MM.1S (cell line): Measurements from ENCODE around the gene SHC3.

Experiments
- DNase-seq: peaks from one replicate; pipeline ENCODE4 v3.0.0-alpha.2; 2015
- H2AFZ ChIP-seq: fragments of 300-600 bp; sonication (generic); 2 replicates; pipeline ENCODE4 v1.6.0; 2016; ENCODE audit warnings: antibody characterized with exemption, low read length
- H3F3A ChIP-seq: fragments of 300-600 bp; sonication (generic); 2 replicates; pipeline ENCODE4 v1.6.1; 2016; ENCODE audit warnings: mild to moderate bottlenecking, antibody characterized with exemption, low read length, moderate library complexity, mixed read lengths; ENCODE audit not compliant: insufficient read depth
- H3K27ac ChIP-seq: fragments of 300-600 bp; sonication (generic); 2 replicates; pipeline ENCODE4 v1.5.1; 2016; ENCODE audit warnings: mild to moderate bottlenecking, low read length
- H3K27me3 ChIP-seq: fragments of 300-600 bp; sonication (generic); replicated peaks from 2 replicates; pipeline ENCODE4 v1.6.0; 2016; ENCODE audit warnings: low read length; ENCODE audit not compliant: insufficient read depth
- H3K36me3 ChIP-seq: fragments of 300-600 bp; sonication (generic); replicated peaks from 2 replicates; pipeline ENCODE4 v1.6.1; 2016; ENCODE audit warnings: mild to moderate bottlenecking, low read length, mixed read lengths; ENCODE audit not compliant: insufficient read depth
- H3K4me1 ChIP-seq: fragments of 300-600 bp; sonication (generic); 2 replicates; pipeline ENCODE4 v1.6.1; 2016; ENCODE audit warnings: low read length, mixed read lengths
- H3K4me2 ChIP-seq: fragments of 300-600 bp; sonication (generic); 2 replicates; pipeline ENCODE4 v1.6.0; 2016; ENCODE audit warnings: low read depth, low read length
- H3K4me3 ChIP-seq: fragments of 300-600 bp; sonication (generic); 2 replicates; pipeline ENCODE4 v1.5.1; 2016; ENCODE audit warnings: low read length, mixed read lengths
- H3K79me2 ChIP-seq: fragments of 300-600 bp; sonication (generic); 2 replicates; pipeline ENCODE4 v1.6.1; 2016; ENCODE audit warnings: mixed run types, low read length, mixed read lengths
- H3K9ac ChIP-seq: fragments of 300-600 bp; sonication (generic); 2 replicates; pipeline ENCODE4 v1.6.1; 2016; ENCODE audit warnings: low read length, mixed read lengths
- H3K9me2 ChIP-seq: fragments of 300-600 bp; sonication (generic); replicated peaks from 2 replicates; pipeline ENCODE4 v1.6.1; 2016; ENCODE audit warnings: mild to moderate bottlenecking, low read length, mixed read lengths; ENCODE audit not compliant: insufficient read depth
- H3K9me3 ChIP-seq: fragments of 300-600 bp; sonication (generic); replicated peaks from 2 replicates; pipeline ENCODE4 v1.6.1; 2016; ENCODE audit warnings: mild to moderate bottlenecking, low read length, mixed read lengths; ENCODE audit not compliant: insufficient read depth
- H4K20me1 ChIP-seq: fragments of 300-600 bp; sonication (generic); 2 replicates; pipeline ENCODE4 v1.6.1; 2016; ENCODE audit warnings: mild to moderate bottlenecking, low read length, moderate library complexity, mixed read lengths; ENCODE audit not compliant: insufficient read depth
- CTCF ChIP-seq: fragments of 300-600 bp; sonication (generic); IDR thresholded peaks from 2 replicates; pipeline ENCODE4 v1.5.1; 2016; ENCODE audit warnings: antibody characterized with exemption, low read length, mixed read lengths
- EZH2 ChIP-seq: fragments of 300-600 bp; sonication (generic); optimal IDR thresholded peaks from 2 replicates; pipeline ENCODE3; 2017; ENCODE audit warnings: low read depth, mild to moderate bottlenecking, antibody characterized with exemption, low read length, mixed read lengths
- EZH2phosphoT487 ChIP-seq: fragments of 300-600 bp; sonication (generic); IDR thresholded peaks from 2 replicates; pipeline ENCODE4 v1.6.1; 2018; ENCODE audit warnings: antibody characterized with exemption, low read length

The SHC3 gene

GRCh38 chr9:89048616-89049015 is 130.0 kb downstream of the SHC3 start:
- Histone ChIP-seq H3K27ac (no peak overlapping the region), H3K27me3 (no peaks in the 10 kb centered on the region), H3K36me3 (no peaks in the 10 kb centered on the region), H3K9me3 (no peaks in the 10 kb centered on the region), H3K4me2 (no peak overlapping the region), H3K4me3 (no peak overlapping the region), H3K79me2 (no peaks in the 10 kb centered on the region), H2AFZ (no peak overlapping the region), H3K4me1 (no peaks in the 10 kb centered on the region), H4K20me1 (no peaks in the 10 kb centered on the region), H3K9me2 (no peaks in the 10 kb centered on the region), H3K9ac (no peak overlapping the region), H3F3A (no peaks in the 10 kb centered on the region)
- TF ChIP-seq EZH2, result no peak
- TF ChIP-seq EZH2phosphoT487, result no peak
- TF ChIP-seq CTCF, result no peak
- DNase-seq, result no peak

- H3K9ac ChIP-seq, result no peak overlapping the region
- H3K27me3 ChIP-seq, result no peaks in the 10 kb centered on the region
- H3K79me2 ChIP-seq, result no peaks in the 10 kb centered on the region
- no peaks in the 10 kb centered on the region for H3F3A ChIP-seq
- no peak overlapping the region for H3K4me3 ChIP-seq
- TF ChIP-seq CTCF (no peak), EZH2 (no peak), EZH2phosphoT487 (no peak)
- H3K9me2 ChIP-seq, result no peaks in the 10 kb centered on the region
- H4K20me1 ChIP-seq, result no peaks in the 10 kb centered on the region
- no peak overlapping the region for H3K27ac ChIP-seq
- no peak for DNase-seq
- H3K36me3 ChIP-seq, result no peaks in the 10 kb centered on the region
- H3K4me1 ChIP-seq, result no peaks in the 10 kb centered on the region
- no peak overlapping the region for H3K4me2 ChIP-seq
- no peak overlapping the region for H2AFZ ChIP-seq
- no peaks in the 10 kb centered on the region for H3K9me3 ChIP-seq
Observed at GRCh38 chr9:89047667-89048066, 131.0 kb downstream of the SHC3 start.

GRCh38 chr9:89046832-89047231 is 131.8 kb downstream of the SHC3 start:
- Histone ChIP-seq H4K20me1 (no peaks in the 10 kb centered on the region), H3K4me3 (no peak overlapping the region), H3K27me3 (no peaks in the 10 kb centered on the region), H3K9me3 (no peaks in the 10 kb centered on the region), H3K36me3 (no peaks in the 10 kb centered on the region), H3K4me2 (no peak overlapping the region), H3K4me1 (no peaks in the 10 kb centered on the region), H3K79me2 (no peaks in the 10 kb centered on the region), H3K9me2 (no peaks in the 10 kb centered on the region), H2AFZ (no peak overlapping the region), H3K9ac (no peak overlapping the region), H3K27ac (no peak overlapping the region), H3F3A (no peaks in the 10 kb centered on the region)
- no peak for DNase-seq
- TF ChIP-seq EZH2phosphoT487, result no peak
- no peak for TF ChIP-seq EZH2
- TF ChIP-seq CTCF, result no peak

GRCh38 chr9:89044881-89045280 is 133.7 kb downstream of the SHC3 start:
- no peaks in the 10 kb centered on the region for H3F3A ChIP-seq
- no peak overlapping the region for H3K4me2 ChIP-seq
- no peaks in the 10 kb centered on the region for H3K4me1 ChIP-seq
- no peak overlapping the region for H2AFZ ChIP-seq
- no peaks in the 10 kb centered on the region for H3K27me3 ChIP-seq
- no peak for DNase-seq
- H3K9me2 ChIP-seq, result no peaks in the 10 kb centered on the region
- no peak overlapping the region for H3K9ac ChIP-seq
- no peak overlapping the region for H3K4me3 ChIP-seq
- no peaks in the 10 kb centered on the region for H3K9me3 ChIP-seq
- H3K36me3 ChIP-seq, result no peaks in the 10 kb centered on the region
- TF ChIP-seq EZH2 (no peak), CTCF (no peak), EZH2phosphoT487 (no peak)
- H3K79me2 ChIP-seq, result no peaks in the 10 kb centered on the region
- H3K27ac ChIP-seq, result no peak overlapping the region
- H4K20me1 ChIP-seq, result no peaks in the 10 kb centered on the region
